BLaER1 treated with 17β-estradiol and CSF1 and Interleukin-3, amounts not matched to agents 10 nM and 100 nM (cell line): ENCODE data around the gene GSX2.
A peak's percentile ranks its signal among the peaks of the same experiment; 100 is the strongest.

Experiments
- H3K27ac ChIP-seq, 11 experiments: shearing (Covaris generic); formaldehyde crosslinking; 2 replicates each; pipeline ENCODE4 v1.8.1; 2022
- H3K27me3 ChIP-seq, 11 experiments: shearing (Covaris generic); formaldehyde crosslinking; 2 replicates each; pipeline ENCODE4 v1.8.1; 2022
- H3K36me3 ChIP-seq, 11 experiments: shearing (Covaris generic); formaldehyde crosslinking; 2 replicates each; pipeline ENCODE4 v1.8.1; 2022
- H3K4me1 ChIP-seq, 10 experiments: shearing (Covaris generic); formaldehyde crosslinking; 2 replicates each; pipeline ENCODE4 v1.8.1; 2022
- H3K4me2 ChIP-seq, 11 experiments: shearing (Covaris generic); formaldehyde crosslinking; 2 replicates each; pipeline ENCODE4 v1.8.1; 2022
- H3K4me3 ChIP-seq, 10 experiments: shearing (Covaris generic); formaldehyde crosslinking; 2 replicates each; pipeline ENCODE4 v1.8.1; 2022
- H3K9ac ChIP-seq, 11 experiments: shearing (Covaris generic); formaldehyde crosslinking; 2 replicates each; pipeline ENCODE4 v1.8.1; 2022
- H3K9me3 ChIP-seq, 11 experiments: shearing (Covaris generic); formaldehyde crosslinking; replicated peaks in 1 of 11; 2 replicates each; pipeline ENCODE4 v1.8.1; 2022
- H4K20me1 ChIP-seq, 11 experiments: shearing (Covaris generic); formaldehyde crosslinking; 2 replicates each; pipeline ENCODE4 v1.8.1; 2022
- Cebpa-rat ChIP-seq, 11 experiments: shearing (Covaris generic); IDR thresholded peaks; 2 replicates each; pipeline ENCODE4 v1.8.1; 2022

The GSX2 gene

GRCh38 chr4:54066718-54067129 lies 33.2 kb upstream of the GSX2 start:
- Histone ChIP-seq H3K27ac (no peak overlapping the region), H3K4me1 (peaks cover 21 to 28% (median 25%) of the 10 kb centered on the region in 10 experiments), H3K4me2 (no peak overlapping the region), H3K9me3 (no peaks in the 10 kb centered on the region), H4K20me1 (peaks cover under 1 to 20% (median 13%) of the 10 kb centered on the region in 11 experiments; a peak in 14 of 22 replicates), H3K4me3 (no peak overlapping the region), H3K36me3 (no peaks in the 10 kb centered on the region), H3K27me3 (no peaks in the 10 kb centered on the region), H3K9ac (no peak overlapping the region)
- no peak for TF ChIP-seq Cebpa-rat (IDR thresholded peaks at IDR 0.05)

GRCh38 chr4:54067166-54067565 lies 32.8 kb upstream of the GSX2 start:
- Histone ChIP-seq H3K4me1 (peaks cover 17 to 24% (median 21%) of the 10 kb centered on the region in 10 experiments), H3K27ac (no peak overlapping the region), H3K9me3 (no peaks in the 10 kb centered on the region), H3K4me2 (no peak overlapping the region), H3K36me3 (no peaks in the 10 kb centered on the region), H3K27me3 (no peaks in the 10 kb centered on the region), H3K4me3 (no peak overlapping the region), H4K20me1 (peaks cover 0 to 16% (median 9%) of the 10 kb centered on the region in 11 experiments; a peak in 13 of 22 replicates), H3K9ac (no peak overlapping the region)
- TF ChIP-seq Cebpa-rat (IDR thresholded peaks at IDR 0.05) = no peak

GRCh38 chr4:54073271-54073880 lies 26.6 kb upstream of the GSX2 start:
- H3K27ac ChIP-seq = no peak overlapping the region
- H3K9ac ChIP-seq = no peak overlapping the region
- H4K20me1 ChIP-seq = no peaks in the 10 kb centered on the region
- no peak for TF ChIP-seq Cebpa-rat (IDR thresholded peaks at IDR 0.05)
- no peak overlapping the region for H3K4me2 ChIP-seq
- H3K36me3 ChIP-seq = no peaks in the 10 kb centered on the region
- no peaks in the 10 kb centered on the region for H3K27me3 ChIP-seq
- no peaks in the 10 kb centered on the region for H3K9me3 ChIP-seq
- no peak overlapping the region for H3K4me3 ChIP-seq
- H3K4me1 ChIP-seq = no peaks in the 10 kb centered on the region

GRCh38 chr4:54074381-54074780 lies 25.6 kb upstream of the GSX2 start:
- TF ChIP-seq Cebpa-rat (IDR thresholded peaks at IDR 0.05) = no peak
- H3K4me2 ChIP-seq = no peak overlapping the region
- no peak overlapping the region for H3K27ac ChIP-seq
- H3K9me3 ChIP-seq = no peaks in the 10 kb centered on the region
- H3K9ac ChIP-seq = no peak overlapping the region
- H3K4me3 ChIP-seq = no peak overlapping the region
- H3K4me1 ChIP-seq = no peaks in the 10 kb centered on the region
- H3K36me3 ChIP-seq = no peaks in the 10 kb centered on the region
- H3K27me3 ChIP-seq = no peaks in the 10 kb centered on the region
- no peaks in the 10 kb centered on the region for H4K20me1 ChIP-seq

DNA sequence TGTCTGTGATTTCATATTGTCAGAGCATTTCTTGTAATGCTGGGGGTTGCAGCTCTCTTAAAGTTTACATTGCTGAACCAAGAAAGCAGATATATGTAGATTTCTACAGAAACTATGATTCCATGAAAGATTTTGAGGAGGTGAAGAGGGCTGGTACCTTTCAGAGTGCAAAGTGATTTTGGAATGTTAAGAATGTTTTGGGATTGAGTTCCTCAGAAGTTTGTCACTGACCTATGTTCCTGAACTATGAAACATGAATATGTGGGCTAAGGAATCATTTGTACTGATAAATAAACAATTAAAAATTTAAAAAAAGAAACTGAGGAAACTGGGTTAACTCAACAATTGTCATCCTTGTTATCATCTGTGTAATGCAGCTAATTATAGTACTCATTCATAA lies 23.3 kb upstream of the GSX2 start:
- Histone ChIP-seq H3K4me1 (no peaks in the 10 kb centered on the region), H4K20me1 (no peaks in the 10 kb centered on the region), H3K27ac (no peak overlapping the region), H3K9me3 (no peaks in the 10 kb centered on the region), H3K4me2 (no peak overlapping the region), H3K4me3 (no peak overlapping the region), H3K27me3 (no peaks in the 10 kb centered on the region), H3K36me3 (no peaks in the 10 kb centered on the region), H3K9ac (no peak overlapping the region)
- TF ChIP-seq Cebpa-rat (IDR thresholded peaks at IDR 0.05) = no peak

GRCh38 chr4:54077812-54078211 lies 22.2 kb upstream of the GSX2 start:
- no peaks in the 10 kb centered on the region for H3K27me3 ChIP-seq
- no peak for TF ChIP-seq Cebpa-rat (IDR thresholded peaks at IDR 0.05)
- H3K9me3 ChIP-seq = no peaks in the 10 kb centered on the region
- H3K9ac ChIP-seq = no peak overlapping the region
- peaks cover 0 to 5% (median 0%) of the 10 kb centered on the region in 10 experiments; a peak in 1 of 20 replicates for H3K4me1 ChIP-seq
- H3K4me3 ChIP-seq = no peak overlapping the region
- no peak overlapping the region for H3K27ac ChIP-seq
- H3K4me2 ChIP-seq = no peak overlapping the region
- no peaks in the 10 kb centered on the region for H4K20me1 ChIP-seq
- H3K36me3 ChIP-seq = no peaks in the 10 kb centered on the region

- H3K4me3 ChIP-seq = no peak overlapping the region
- no peaks in the 10 kb centered on the region for H3K9me3 ChIP-seq
- peak overlapping the region in 2 of 11 experiments; percentile 4 to 8; a peak in 2 of 22 replicates for H3K4me2 ChIP-seq
- 0 out of 22 replicates have a peak, but pooled peaks cover 0 to 8% (median 0%) of the 10 kb centered on the region in 11 experiments for H3K27me3 ChIP-seq
- no peak overlapping the region for H3K9ac ChIP-seq
- H3K36me3 ChIP-seq = no peaks in the 10 kb centered on the region
- H3K27ac ChIP-seq = no peak overlapping the region
- peaks cover 0 to 10% (median 0%) of the 10 kb centered on the region in 10 experiments; a peak in 1 of 20 replicates for H3K4me1 ChIP-seq
- TF ChIP-seq Cebpa-rat (IDR thresholded peaks at IDR 0.05) = no peak
- H4K20me1 ChIP-seq = no peaks in the 10 kb centered on the region
Observed at GRCh38 chr4:54082168-54082567, 17.8 kb upstream of the GSX2 start.

DNA sequence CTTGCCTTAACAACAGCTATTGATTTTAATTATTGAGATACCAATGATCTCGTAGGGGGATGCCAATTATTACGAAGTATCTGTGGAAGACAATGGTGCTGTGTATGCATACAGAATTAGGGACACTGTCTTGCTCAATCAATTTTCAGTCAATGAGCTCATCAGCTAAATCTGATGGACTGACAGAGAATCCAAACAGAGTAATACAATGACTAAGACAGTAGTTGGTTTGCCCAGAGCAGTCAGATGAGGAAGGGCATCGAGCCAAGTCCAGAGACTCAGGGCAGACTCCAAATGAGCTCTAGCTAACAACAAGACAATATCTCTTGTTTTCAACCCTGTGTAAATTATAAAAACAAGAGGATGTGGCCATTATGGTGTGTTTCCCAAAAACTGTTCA lies 14.7 kb upstream of the GSX2 start:
- TF ChIP-seq Cebpa-rat (IDR thresholded peaks at IDR 0.05) = no peak
- no peak overlapping the region for H3K4me3 ChIP-seq
- no peak overlapping the region for H3K27ac ChIP-seq
- no peaks in the 10 kb centered on the region for H3K36me3 ChIP-seq
- H3K9ac ChIP-seq = no peak overlapping the region
- H4K20me1 ChIP-seq = no peaks in the 10 kb centered on the region
- peaks cover 0 to 11% (median 0%) of the 10 kb centered on the region in 11 experiments; a peak in 3 of 22 replicates for H3K27me3 ChIP-seq
- H3K4me2 ChIP-seq = no peak overlapping the region
- peaks cover 0 to 10% (median 0%) of the 10 kb centered on the region in 10 experiments; a peak in 1 of 20 replicates for H3K4me1 ChIP-seq
- H3K9me3 ChIP-seq = no peaks in the 10 kb centered on the region

DNA sequence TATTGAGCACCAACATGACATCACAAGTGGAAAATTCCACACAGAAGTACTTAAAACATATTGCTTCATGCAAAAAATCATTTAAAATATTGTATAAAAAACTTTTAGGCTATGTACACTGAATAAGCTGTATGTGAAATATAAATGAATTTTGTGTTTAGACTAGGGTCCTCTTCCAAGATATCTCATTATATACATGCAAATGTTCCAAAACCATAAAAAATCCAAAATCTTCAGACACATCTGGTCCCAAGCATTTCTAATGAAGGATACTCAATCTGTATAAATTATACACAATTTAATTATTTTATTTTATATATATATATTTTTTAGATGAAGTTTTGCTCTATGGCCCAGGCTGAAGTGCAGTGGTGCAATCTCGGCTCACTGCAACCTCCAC lies 10.1 kb upstream of the GSX2 start:
- H3K36me3 ChIP-seq = no peaks in the 10 kb centered on the region
- H3K4me2 ChIP-seq = no peak overlapping the region
- H4K20me1 ChIP-seq = peaks cover 0 to 2% (median 0%) of the 10 kb centered on the region in 11 experiments; a peak in 5 of 22 replicates
- H3K27ac ChIP-seq = no peak overlapping the region
- no peak overlapping the region for H3K4me3 ChIP-seq
- H3K9me3 ChIP-seq = peaks cover 5 to 32% (median 15%) of the 10 kb centered on the region in 11 experiments; a peak in 19 of 22 replicates
- peaks cover 42 to 57% (median 44%) of the 10 kb centered on the region in 11 experiments for H3K27me3 ChIP-seq
- H3K4me1 ChIP-seq = peaks cover 0 to 6% (median 0%) of the 10 kb centered on the region in 10 experiments; a peak in 1 of 20 replicates
- no peak overlapping the region for H3K9ac ChIP-seq
- no peak for TF ChIP-seq Cebpa-rat (IDR thresholded peaks at IDR 0.05)

- no peak overlapping the region for H3K27ac ChIP-seq
- no peak overlapping the region for H3K9ac ChIP-seq
- H4K20me1 ChIP-seq = peaks cover 0 to 8% (median 0%) of the 10 kb centered on the region in 11 experiments; a peak in 5 of 22 replicates
- H3K27me3 ChIP-seq = peaks cover 47 to 62% (median 50%) of the 10 kb centered on the region in 11 experiments
- peaks cover 5 to 32% (median 15%) of the 10 kb centered on the region in 11 experiments; a peak in 19 of 22 replicates for H3K9me3 ChIP-seq
- no peak overlapping the region for H3K4me2 ChIP-seq
- no peaks in the 10 kb centered on the region for H3K36me3 ChIP-seq
- no peak overlapping the region for H3K4me3 ChIP-seq
- no peak for TF ChIP-seq Cebpa-rat (IDR thresholded peaks at IDR 0.05)
- H3K4me1 ChIP-seq = peaks cover 0 to 3% (median 0%) of the 10 kb centered on the region in 10 experiments; a peak in 1 of 20 replicates
Observed at GRCh38 chr4:54090404-54090803, 9.6 kb upstream of the GSX2 start.
